Measurements from ENCODE around the gene ASXL1.
"Not testable (repeated sequence)": the region's sequence is repeated elsewhere in the genome, so short reads cannot be mapped to it uniquely, and the experiment has no call there.

ASXL1 gene

DNA sequence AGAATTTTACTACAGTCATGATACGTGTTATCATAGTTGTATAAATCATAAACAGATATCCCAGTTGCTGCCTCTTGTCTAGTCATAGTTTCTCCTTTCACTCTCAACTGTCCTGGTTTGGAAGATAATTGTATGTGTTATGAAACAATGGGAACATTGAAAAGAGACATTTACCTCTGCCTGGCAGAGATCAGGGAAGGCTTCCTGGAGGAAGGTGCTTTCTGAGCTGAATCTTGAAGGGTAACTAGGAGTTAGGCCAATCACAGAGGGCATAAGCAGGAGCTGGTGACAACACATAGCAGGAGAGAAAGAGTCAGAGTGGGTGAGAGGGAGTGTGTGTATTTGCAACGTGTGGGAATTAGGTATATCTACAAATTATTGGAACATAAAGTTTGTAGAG, 5.4 kb downstream of the ASXL1 start:
- no peak for DNase-seq

GRCh38 chr20:32364554-32365208, 6.5 kb downstream of the ASXL1 start:
- DNase-seq = no peak

DNA sequence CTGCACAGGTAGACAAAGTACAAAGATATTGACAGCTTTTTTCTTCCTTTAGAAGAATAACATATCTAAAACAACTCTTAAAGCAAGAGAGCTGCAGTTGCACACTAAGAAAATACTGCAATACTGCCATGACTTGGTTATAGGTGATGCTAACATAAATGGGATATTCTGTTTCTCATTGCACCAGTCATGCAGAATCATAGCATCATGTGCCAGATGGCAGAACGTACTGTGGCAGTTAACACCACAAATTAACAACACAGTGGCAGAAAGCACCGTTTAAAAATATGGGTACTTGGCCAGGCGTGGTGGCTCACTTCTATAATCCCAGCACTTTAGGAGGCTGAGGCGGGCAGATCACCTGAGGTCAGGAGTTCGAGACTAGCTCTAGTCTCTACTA, 7.4 kb downstream of the ASXL1 start:
- DNase-seq = no peak

DNA sequence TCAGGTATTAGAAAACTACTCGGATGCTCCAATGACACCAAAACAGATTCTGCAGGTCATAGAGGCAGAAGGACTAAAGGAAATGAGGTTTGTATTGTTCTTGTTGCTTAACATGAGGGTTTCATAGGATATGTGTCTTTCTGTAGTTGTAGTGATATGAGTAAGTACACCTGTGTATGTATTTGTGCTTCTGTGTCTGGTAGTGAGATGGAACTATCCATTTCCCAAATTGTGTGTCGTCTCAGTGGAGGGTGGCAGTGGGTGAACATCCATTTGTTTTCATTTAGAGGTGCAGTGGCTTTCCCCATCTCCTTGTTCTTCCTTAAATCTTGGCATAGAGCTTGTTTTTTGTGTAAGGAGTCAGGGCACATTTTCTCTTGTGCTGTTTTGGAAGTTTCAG, 8.2 kb downstream of the ASXL1 start:
- no peak for DNase-seq

DNA sequence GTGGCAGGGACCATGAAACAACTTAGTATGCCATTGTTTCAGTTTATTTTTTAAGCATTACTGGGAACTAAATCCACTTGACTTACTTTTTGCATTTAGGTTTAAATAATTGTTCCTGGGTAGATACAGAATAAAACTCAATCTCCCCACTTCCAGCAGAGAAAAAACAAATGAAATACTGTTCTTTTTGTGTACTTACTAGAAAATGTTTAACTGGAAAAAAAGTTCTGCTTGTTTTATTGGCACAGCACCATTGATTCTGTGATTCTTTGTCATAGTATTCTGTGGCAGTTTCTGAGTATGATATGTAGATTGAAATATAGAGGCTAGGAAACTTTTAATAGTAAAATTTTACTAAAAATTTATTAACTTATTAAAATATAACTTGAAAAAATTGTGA, 10.2 kb downstream of the ASXL1 start:
- DNase-seq = no peak

DNA sequence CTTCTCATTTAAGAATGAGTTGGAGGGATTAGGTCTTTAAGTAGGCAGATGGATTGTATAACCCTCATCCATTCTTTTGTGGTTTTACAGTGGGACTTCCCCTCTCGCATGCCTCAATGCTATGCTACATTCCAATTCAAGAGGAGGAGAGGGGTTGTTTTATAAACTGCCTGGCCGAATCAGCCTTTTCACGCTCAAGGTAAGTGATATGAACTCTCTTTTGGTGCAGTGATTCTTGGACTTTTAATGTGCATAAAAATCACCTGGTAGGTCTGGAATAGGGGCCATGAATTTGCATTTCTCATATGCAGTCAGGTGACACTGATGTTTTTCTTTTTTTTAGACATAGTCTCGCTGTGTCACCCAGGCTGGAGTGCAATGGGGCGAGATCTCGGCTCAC, 10.8 kb downstream of the ASXL1 start:
- DNase-seq = no peak

GRCh38 chr20:32370897-32371296, 12.8 kb downstream of the ASXL1 start:
- DNase-seq = no peak

DNA sequence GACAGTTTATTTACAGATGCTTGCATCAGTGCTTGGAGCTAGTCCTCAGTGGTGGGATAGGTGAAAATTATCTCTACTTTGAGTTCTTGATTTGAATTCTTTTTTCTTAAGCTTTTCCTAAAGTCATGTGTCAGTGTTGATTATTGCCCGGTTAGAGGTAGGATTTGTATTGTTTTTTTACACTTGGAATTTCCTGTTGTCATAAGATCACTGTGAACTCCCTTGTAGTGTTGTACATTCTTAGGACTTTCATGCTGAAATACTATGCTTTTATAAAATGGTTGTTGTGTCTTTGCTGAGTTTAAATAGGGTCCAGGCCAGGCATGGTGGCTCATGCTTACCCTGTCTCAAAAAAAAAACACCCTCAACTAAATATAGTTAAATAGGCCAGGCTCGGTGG, 20.3 kb downstream of the ASXL1 start:
- no peak for DNase-seq

GRCh38 chr20:32380037-32380436, 21.9 kb downstream of the ASXL1 start:
- not testable (repeated sequence) for DNase-seq

DNA sequence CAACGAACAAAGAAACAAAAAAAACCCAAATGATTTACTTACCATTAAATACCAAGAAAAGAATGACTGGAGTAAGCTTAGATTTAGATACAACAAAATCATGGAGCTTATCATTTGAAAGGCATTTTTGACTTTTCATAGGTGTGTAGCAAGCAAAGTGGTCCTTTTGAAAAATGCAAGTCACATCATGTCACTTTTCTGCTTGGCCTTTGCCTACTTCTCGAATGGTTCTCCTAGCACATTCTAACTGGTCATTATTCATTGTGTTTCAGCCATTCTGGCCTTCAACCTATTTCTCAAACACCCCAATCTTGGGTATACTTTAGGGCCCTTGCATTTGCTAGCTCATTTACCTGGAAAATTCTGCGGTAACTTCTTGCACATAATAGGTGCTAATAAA, 22.6 kb downstream of the ASXL1 start:
- DNase-seq = no peak

- DNase-seq = no peak
Observed at GRCh38 chr20:32382102-32382950, 24.2 kb downstream of the ASXL1 start.

- not testable (repeated sequence) for DNase-seq
Observed at GRCh38 chr20:32383441-32383840, 25.3 kb downstream of the ASXL1 start.

GRCh38 chr20:32385541-32385940, 27.4 kb downstream of the ASXL1 start:
- no peak for DNase-seq

GRCh38 chr20:32386091-32386490, 28.0 kb downstream of the ASXL1 start:
- DNase-seq = no peak

GRCh38 chr20:32387252-32387651, 29.1 kb downstream of the ASXL1 start:
- no peak for DNase-seq

GRCh38 chr20:32391003-32391402, 32.9 kb downstream of the ASXL1 start:
- no peak for DNase-seq

GRCh38 chr20:32395066-32395465, 36.9 kb downstream of the ASXL1 start:
- DNase-seq = no peak

GRCh38 chr20:32396646-32397160, 38.6 kb downstream of the ASXL1 start:
- no peak for DNase-seq

GRCh38 chr20:32397567-32398084, 39.5 kb downstream of the ASXL1 start:
- no peak for DNase-seq

GRCh38 chr20:32400476-32400875, 42.3 kb downstream of the ASXL1 start:
- no peak for DNase-seq

DNA sequence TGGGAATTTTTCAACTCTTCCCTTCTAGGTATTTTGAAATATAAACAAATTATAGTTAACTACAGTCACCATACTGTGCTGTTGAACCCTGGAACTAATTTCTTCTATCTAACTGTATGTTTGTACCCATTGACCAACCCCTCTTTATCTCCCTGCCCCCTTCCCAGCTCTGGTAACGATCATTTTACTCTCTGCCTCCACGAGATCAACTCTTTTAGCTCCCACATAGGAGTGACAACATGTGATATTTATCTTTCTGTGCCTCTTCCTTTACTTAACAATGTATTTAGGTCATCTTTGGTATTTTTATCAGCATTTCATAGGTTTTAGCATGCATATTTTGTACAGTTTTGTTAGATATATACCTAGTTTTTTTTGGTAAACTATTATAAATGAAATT, 45.9 kb downstream of the ASXL1 start:
- no peak for DNase-seq

- no peak for DNase-seq
Observed at GRCh38 chr20:32406701-32407100, 48.6 kb downstream of the ASXL1 start.

DNA sequence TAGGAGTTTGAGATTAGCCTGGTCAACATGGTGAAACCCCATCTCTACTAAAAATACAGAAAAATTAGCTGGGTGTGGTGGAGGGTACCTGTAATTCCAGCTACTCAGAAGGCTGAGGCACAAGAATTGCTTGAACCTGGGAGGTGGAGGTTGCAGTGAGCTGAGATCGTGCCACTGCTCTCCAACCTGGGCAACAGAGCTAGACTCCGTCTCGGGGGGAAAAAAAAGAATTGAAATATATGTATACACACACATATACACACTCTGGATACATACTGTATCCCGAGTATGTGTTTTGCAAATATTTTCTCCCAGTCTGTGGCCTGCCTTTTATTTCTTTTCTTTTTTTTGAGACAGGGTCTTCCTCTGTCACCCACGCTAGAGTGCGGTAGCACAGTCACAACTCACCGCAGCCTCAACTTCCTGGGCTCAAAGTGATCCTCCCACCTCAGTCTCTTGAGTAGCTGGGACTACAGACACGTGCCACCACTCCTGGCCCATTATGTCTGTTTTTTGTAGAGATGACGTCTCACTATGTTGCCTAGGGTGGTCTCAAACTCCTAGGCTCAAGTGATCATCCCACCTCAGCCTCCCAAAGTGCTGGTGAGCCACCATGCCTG, 49.1 kb downstream of the ASXL1 start:
- DNase-seq = not testable (repeated sequence)
